HG03095 (cell line): ENCODE data around the gene ZNF830.
A peak's percentile ranks its signal among the peaks of the same experiment; 100 is the strongest.
"Not testable (repeated sequence)": the region's sequence is repeated elsewhere in the genome, so short reads cannot be mapped to it uniquely, and the experiment has no call there.

ENCODE experiments used
- ATAC-seq: cut with Tn5 transposase; IDR thresholded peaks from one replicate; pipeline ENCODE4 v1.9.1; 2021; ENCODE audit warnings: moderate library complexity; ENCODE audit not compliant: unreplicated experiment

Gene ZNF830

GRCh38 chr17:34961093-34961911, at the start of gene ZNF830, which contains the start of gene CCT6B:
TSS of gene ZNF830 (plus strand) at chr17:34961540. CDS start at chr17:34961567, 27 bp downstream.
TSS of gene CCT6B (minus strand) at chr17:34961460. CDS start at chr17:34961393, 67 bp downstream.
- peak; percentile 87 for ATAC-seq

GRCh38 chr17:34913001-34913400, 48.3 kb upstream of the ZNF830 start:
- no peak for ATAC-seq

GRCh38 chr17:34916120-34916519, 45.2 kb upstream of the ZNF830 start:
- no peak for ATAC-seq

GRCh38 chr17:34917381-34917780, 44.0 kb upstream of the ZNF830 start:
- no peak for ATAC-seq

GRCh38 chr17:34920676-34921075, 40.7 kb upstream of the ZNF830 start:
- ATAC-seq: no peak

GRCh38 chr17:34926661-34927060, 34.7 kb upstream of the ZNF830 start:
- ATAC-seq: no peak

GRCh38 chr17:34930283-34930682, 31.1 kb upstream of the ZNF830 start:
- no peak for ATAC-seq

GRCh38 chr17:34950780-34951179, 10.6 kb upstream of the ZNF830 start:
- not testable (repeated sequence) for ATAC-seq

DNA sequence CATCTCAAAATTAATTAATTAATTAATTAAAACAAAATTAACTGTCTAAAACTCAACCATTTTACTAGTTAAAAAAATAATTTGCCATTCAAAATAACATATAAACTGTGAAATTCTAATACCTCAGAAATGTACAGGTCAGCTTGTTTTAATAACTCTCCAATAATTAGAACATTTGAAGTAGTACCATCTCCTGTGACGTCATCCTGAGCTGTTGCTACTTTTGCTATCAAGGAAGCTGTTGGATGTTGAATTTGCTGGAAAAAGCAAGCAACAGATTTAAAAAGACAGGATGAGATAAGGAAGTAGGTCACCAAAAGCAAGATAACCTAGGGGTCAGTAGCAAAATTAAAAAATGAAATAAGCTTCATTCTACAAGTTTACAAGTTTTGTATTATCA, 2.9 kb upstream of the ZNF830 start:
- ATAC-seq: no peak

- ATAC-seq: no peak
Measured at GRCh38 chr17:34974179-34974578, 12.8 kb downstream of the ZNF830 start.

DNA sequence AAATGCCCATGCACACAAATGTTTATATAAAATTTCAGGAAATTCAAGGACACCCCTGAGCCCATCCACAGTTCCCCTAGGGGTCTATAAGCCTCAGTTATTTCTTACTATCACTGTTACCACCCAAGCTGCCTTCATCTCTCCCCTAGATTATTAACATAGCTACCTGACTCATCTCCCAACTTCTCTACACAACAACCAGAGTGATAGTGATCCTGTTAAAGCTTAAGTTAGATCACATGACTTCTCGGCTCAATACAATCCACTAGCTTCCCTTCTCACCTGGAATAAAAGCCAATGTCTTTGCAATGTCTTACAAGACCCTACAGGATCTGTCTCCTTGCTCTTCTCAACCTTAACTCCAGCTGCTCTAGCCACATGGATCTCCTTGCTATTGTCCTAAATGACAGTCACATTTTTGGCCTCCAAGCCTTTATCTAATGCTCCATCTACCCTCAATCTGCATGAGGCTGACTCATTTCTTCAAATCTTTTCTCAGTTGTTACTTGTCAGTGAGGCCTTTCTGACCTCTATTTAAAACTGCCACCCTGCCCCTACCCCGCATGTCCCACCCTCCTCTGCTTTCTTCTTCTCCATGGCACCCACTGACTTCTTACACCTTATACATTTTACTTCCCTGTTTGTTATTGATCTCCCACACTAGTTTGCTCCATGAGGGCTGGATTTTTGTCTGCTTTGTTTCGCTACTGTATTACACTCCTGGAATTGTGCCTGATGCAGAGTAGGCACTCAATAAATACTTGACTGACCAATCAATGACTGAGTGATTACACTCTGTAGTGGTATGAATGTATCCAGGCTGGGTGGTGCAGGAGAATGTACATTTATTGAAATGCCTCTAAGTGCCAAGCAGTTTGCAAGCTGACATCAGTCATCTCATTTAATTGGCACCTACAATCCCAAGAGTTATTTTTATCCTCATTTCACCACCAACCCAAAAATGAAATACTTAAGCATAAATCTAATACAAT, 13.8 kb downstream of the ZNF830 start:
- ATAC-seq: no peak

GRCh38 chr17:34979153-34979552, 17.8 kb downstream of the ZNF830 start:
- ATAC-seq: no peak

- ATAC-seq: no peak
Measured at GRCh38 chr17:34979650-34980352, 18.5 kb downstream of the ZNF830 start.

GRCh38 chr17:34980353-34980680, 19.0 kb downstream of the ZNF830 start, which contains the start of gene LIG3:
TSS of gene LIG3 (plus strand) at chr17:34980512. CDS start at chr17:34983006, 2,494 bp downstream.
- ATAC-seq: peak; percentile 65

GRCh38 chr17:34980681-34981537, 19.6 kb downstream of the ZNF830 start:
- peak; percentile 62 for ATAC-seq

DNA sequence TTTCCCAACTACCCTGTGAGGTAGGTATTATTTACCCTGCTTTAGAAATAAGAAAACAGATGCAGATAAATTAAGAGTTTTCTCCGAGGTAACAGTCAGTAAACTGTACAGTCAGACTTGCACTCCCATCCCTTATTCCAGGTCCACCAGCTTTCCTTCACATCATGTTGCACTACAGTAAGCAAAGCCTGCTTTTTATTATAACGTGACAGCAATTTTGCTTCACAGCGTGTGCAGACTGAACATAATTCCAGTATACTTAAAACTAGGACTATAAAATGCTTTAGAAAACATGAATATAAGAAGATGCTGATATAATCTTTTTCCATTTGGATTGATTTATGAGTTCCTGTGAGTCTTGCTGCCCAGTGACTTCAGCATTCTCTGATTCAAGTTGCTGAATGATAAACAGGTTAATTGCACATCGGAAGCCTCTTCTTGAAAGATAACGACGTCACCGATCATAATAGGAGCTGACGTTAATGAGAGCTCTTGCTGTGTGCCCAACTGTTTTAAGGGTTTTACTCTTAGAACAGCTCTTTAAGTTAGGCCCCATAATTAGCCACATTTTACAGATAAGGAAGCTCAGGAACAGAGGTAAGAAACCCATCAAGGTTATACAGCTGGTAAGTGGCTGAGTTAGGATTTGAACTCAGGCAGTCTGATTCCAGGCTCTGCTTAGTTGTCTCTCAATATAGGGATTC, 20.4 kb downstream of the ZNF830 start:
- no peak for ATAC-seq

- ATAC-seq: no peak
Measured at GRCh38 chr17:34987232-34987631, 25.9 kb downstream of the ZNF830 start.

DNA sequence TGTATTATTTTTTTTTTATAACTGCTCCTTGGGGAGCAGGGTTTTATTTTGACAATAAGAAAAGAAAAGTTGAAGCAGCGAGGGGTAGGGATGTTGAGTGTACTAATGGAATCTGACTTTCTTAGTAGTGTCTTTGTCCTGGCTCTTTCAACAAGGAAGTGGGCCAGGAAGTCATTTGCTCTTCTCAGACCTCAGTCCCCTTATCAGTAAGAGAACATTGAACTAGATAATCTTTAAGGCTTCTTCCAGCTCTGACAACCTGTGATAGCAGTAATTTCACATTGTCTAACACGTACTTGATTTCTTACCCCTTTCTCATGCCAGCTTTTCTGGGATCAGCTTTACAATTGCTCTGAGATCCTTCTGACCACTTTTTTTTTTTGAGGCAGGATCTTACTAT, 27.3 kb downstream of the ZNF830 start:
- no peak for ATAC-seq

DNA sequence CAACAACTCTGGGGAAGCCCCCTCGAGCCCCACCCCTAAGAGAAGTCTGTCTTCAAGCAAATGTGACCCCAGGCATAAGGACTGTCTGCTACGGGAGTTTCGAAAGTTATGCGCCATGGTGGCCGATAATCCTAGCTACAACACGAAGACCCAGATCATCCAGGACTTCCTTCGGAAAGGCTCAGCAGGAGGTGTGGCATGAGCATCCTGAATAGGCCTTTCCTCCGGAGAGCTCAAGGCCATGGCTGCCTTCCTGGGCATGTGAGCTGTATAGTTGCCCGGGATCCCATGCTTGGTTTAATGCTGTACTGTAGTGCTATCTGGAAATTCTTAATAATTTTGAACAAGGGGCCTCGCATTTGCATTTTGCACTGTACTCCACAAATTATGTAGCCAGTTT, 28.1 kb downstream of the ZNF830 start:
- no peak for ATAC-seq
